ENCODE results near the gene SH3BP5L. TPM values are rescaled to one million over a fixed set of nuclear protein-coding genes. Genes with fewer than 3 reads are reported as not detected.

Gene SH3BP5L
- total RNA-seq = 15.1 and 26.7 TPM in 2 replicates

DNA sequence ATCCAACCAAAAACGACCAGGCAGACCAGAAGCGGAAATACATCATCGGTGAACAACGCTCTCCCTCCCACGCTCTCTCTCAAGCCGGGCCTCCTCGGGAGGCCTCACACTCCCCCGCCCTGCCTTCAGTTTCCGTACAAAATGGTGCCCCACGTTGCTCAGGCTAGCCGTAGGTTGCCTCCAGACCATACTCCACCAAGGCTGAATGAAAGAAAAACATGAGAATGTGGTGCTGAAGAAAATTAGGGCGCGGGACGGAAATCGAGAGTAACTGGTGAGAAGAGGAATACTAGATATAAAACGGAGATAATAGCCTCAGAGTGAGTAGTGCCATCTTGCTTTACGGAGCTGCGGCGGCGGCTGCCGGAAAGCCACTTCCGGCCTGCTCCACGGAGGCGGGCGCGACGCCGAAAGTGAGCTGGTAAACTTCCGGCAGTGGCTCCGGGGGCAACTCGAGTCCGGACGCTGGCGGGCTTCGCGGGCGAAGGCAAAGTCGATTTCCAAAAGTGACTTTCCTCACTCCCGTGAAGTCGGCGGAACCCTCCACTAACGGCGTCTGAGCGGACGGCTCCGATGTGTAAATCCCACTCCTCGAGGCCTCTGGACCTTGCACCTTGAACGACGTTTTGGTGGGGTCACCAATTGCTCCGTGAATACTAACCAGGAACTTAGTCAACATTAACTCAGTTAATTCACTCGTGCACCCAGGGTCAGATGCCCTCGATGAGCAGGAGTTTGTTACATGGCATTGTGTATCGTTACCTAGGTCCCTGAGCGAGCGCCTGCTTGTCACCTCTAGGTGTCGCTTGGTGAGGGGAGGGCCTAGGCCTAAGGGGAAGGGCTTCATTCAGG is at the start of gene SH3BP5L:
Gene SH3BP5L (minus strand): TSS at position 7 of the 852 bp plus-strand sequence. CDS start 980 bp downstream, outside the sequence.

DNA sequence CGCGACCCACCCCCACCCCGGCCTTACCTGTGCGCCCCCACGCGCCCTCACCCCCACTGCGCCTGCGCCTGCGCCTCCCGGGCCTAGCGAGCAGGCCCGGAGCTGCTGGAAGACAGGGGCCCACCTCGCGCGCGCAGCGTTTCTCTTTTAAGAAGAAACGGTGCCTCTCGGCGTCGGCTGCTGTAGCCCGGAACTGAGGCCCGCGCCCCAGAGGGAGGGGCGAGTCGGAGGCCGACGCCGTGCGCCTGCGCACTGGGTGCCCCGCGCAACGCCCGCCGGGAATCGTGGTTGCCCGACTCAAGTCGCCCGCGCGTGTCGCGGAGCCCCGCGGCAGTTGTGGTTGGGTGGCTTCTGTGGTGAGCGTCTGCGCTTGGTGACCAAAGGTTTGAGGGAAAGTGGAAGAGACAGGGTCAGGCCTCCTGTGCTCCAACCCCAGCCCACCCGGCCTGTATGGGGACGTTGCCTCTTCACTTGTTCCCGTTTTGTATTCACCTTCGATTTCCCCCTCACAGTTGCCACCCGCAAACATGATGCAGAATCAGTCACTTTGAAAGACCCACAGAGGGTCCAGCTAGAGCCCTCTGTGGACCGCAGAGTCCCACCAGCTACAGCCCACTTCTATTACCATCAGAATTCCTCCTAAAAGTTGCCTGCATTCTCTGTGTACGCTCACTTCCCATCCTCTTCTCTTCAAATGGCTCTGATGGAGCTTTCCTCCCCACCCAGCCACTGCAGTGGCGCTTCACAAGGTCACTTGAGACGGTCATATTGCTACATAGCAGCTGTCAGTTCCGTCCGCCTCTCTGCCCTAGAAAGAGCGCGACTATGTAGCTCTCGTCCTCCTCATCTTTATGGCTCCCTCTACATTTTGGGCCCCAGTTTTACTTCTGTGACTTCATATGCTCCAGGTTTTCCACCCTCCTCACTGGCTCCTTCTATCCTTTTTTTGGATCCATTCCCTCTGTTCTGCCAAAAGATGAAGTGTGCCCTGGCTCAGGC is 33.5 kb upstream of the SH3BP5L start, which contains the start of gene ZNF692:
Gene ZNF692 (minus strand): TSS at position 195 of the 999 bp plus-strand sequence. CDS start 776 bp downstream, outside the sequence.

DNA sequence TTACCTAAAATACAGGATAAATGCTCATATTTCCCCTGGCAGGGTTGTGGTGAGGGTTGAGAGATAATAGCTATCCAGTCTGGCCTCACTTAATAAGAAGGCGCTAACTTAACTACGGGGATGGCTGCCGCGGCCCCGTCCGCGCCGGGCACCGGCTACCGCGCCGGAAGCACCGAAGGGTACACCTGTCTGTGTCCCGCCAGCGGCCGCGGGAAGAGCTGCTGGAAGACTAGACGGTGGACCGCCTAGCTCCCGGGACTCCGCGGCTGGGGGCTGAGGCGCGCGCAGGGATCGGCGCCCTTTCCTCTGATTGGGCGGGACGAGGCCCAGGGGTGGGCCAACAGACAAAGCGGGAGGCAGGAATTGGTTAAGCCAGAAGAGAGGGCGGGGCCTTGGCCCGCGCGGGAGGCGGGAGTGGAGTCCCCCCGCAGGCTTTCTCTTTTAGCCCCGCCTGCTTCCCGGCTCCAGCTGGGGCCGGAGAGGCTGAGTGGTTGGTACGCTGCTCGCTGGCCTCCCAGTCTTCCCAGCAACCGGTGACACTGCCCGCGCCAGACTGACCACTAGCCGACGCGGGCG is 12.2 kb upstream of the SH3BP5L start, which contains the start of gene ZNF672:
Gene ZNF672 (plus strand): TSS at position 444 of the 576 bp plus-strand sequence. CDS start 9,051 bp downstream, outside the sequence.

Other genes with a start within 250 kb of the SH3BP5L start
- not detected in 2 replicates for gene OR2T10, start 228.2 kb downstream of the SH3BP5L start, total RNA-seq
- gene OR2T11, start 190.8 kb downstream of the SH3BP5L start, total RNA-seq = not detected in 2 replicates
- not detected in 2 replicates for gene OR2T35, start 180.6 kb downstream of the SH3BP5L start, total RNA-seq
- not detected in 2 replicates for gene OR2T27, start 170.4 kb downstream of the SH3BP5L start, total RNA-seq
- gene OR14I1, start 123.1 kb downstream of the SH3BP5L start, total RNA-seq = not detected in 2 replicates
- gene LYPD8, start 70.2 kb downstream of the SH3BP5L start, total RNA-seq = under 0.01 TPM in 1 of 2 replicates, not detected in the other
- gene ZNF672, start 12.3 kb upstream of the SH3BP5L start, total RNA-seq = 14.7 and 18.1 TPM in 2 replicates
- gene ZNF692, start 33.2 kb upstream of the SH3BP5L start, total RNA-seq = 22.0 and 28.4 TPM in 2 replicates
- 4.5 and 6.7 TPM in 2 replicates for gene PGBD2, start 80.3 kb upstream of the SH3BP5L start, total RNA-seq